ENCODE data around the gene PANX3.

DNA sequence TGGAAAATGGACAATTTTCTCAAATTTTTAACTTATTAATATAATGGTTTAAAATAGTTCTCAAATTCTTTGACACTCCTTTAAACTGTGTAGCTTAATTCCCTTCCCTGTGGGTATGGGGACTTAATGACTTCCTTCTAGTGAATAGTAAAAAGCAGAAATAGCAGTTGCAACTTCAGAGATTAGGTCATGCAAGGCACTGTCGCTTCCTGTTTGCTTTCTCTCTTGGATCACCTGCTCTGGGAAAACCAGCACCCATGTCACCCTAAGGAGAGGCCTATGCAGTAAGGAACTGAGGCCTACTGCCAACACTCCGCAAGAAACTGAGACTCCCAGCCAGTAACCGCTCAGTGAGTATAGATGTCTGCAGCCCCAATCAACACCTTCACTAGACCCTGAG lies 5.5 kb upstream of the PANX3 start:
- TF ChIP-seq EP300 (IDR thresholded peaks at IDR 0.05) (no peak), CTCF (IDR thresholded peaks at IDR 0.05) (no peak), POLR2AphosphoS5 (IDR thresholded peaks at IDR 0.05) (no peak)

Measured in gastroesophageal sphincter (tissue), 3 donors.